ENCODE data around the gene RPL37A. TPM values are rescaled to one million over a fixed set of nuclear protein-coding genes. Genes with fewer than 3 reads are reported as not detected.

RPL37A gene
- total and polyA plus RNA-seq, 9 of the 15 experiments (the other 6 are each of a cell fraction or from before 2014, with no cell fraction given), result 1,938 to 3,349 (median 2,436) TPM

DNA sequence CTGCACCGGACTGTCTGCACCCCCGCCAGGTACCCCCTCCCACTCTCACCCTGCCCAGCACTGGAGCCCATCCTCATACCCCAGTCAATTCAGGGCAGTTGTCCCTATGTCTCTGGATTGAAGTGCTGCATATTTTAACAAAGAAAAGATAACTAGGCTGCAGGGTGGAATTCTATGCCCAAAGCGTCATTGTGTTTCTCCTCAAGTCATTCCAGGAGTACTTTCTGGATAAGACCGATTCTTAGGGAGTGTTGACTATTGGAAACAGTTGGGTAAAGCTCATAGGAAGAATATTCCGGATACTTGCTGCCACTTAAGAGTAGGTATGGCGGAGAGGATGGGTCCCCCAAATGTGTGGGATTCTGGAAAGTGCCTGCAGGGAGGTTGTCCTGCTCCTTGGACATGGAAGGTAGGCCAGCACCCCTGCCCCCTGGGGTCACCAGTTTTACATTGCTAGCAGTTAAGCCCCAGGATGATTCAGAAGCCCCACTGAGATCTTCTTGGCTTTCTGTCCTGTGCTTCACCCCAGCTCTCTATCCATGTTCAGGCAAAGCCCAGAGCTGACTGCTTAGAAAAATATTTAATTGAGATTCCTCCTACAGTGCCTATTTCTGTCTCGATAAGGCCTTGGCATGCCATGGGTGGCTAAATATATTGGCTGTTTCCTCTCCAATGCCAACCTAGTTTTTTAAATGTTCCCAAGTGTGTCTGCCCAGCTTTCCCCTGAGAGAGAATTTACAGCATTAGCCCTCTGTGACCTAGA is 48.2 kb downstream of the RPL37A start (continued):
- TF ChIP-seq, protein P1, sequence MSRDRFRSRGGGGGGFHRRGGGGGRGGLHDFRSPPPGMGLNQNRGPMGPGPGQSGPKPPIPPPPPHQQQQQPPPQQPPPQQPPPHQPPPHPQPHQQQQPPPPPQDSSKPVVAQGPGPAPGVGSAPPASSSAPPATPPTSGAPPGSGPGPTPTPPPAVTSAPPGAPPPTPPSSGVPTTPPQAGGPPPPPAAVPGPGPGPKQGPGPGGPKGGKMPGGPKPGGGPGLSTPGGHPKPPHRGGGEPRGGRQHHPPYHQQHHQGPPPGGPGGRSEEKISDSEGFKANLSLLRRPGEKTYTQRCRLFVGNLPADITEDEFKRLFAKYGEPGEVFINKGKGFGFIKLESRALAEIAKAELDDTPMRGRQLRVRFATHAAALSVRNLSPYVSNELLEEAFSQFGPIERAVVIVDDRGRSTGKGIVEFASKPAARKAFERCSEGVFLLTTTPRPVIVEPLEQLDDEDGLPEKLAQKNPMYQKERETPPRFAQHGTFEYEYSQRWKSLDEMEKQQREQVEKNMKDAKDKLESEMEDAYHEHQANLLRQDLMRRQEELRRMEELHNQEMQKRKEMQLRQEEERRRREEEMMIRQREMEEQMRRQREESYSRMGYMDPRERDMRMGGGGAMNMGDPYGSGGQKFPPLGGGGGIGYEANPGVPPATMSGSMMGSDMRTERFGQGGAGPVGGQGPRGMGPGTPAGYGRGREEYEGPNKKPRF (IDR thresholded peaks at IDR 0.05; ENCODE audit: low read depth, low read length), result no peak
- TF ChIP-seq, protein P2, sequence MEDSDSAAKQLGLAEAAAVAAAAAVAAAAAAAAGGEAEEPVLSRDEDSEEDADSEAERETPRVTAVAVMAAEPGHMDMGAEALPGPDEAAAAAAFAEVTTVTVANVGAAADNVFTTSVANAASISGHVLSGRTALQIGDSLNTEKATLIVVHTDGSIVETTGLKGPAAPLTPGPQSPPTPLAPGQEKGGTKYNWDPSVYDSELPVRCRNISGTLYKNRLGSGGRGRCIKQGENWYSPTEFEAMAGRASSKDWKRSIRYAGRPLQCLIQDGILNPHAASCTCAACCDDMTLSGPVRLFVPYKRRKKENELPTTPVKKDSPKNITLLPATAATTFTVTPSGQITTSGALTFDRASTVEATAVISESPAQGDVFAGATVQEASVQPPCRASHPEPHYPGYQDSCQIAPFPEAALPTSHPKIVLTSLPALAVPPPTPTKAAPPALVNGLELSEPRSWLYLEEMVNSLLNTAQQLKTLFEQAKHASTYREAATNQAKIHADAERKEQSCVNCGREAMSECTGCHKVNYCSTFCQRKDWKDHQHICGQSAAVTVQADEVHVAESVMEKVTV (CRISPR knock-in tag; IDR thresholded peaks at IDR 0.05), result no peak
- no peak for TF ChIP-seq GTF2E2 (tag; IDR thresholded peaks at IDR 0.05)

DNA sequence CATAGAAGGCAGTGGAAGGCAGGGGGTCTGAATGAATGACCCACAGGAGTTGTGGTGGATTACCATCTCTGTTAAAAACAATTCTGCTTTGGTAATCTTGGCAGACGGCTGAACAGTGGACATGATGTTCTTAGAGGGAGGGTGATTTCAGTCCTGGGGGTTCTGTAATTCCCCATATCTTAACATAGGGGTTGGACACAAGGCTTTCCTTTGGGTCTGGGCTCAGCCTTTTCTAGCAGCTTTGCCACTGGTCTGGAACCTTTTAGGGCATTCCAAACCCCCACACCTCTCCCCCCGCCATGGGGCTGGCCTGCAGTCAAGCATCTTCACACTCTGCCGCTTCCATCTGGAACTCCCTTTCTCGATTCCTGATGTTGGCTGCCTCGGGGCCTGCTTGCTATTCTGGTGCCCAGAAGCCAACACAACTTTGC is 50.3 kb downstream of the RPL37A start:
- H3K9me3 ChIP-seq (replicated peaks; ENCODE audit: control insufficient read depth, insufficient read depth, low read depth, low read length), result no peaks in the 10 kb centered on the region
- H3K27ac ChIP-seq (ENCODE audit: extremely low read depth, low read depth, low read length), result no peak overlapping the region
- H3K36me3 ChIP-seq (ENCODE audit: control insufficient read depth, insufficient read depth, low read length), result no peaks in the 10 kb centered on the region
- no peak overlapping the region for H2AFZ ChIP-seq (ENCODE audit: low read depth, low read length)
- WGBS (ENCODE audit: insufficient coverage, low coverage, missing lambda C conversion rate), result 2% methylated on average over 5 of the region's 5 CpGs
- no peak for DNase-seq (ENCODE audit: extremely low read depth in 1 of 4, low spot score in 3 of 4)
- peaks cover 0 to 33% of the 10 kb centered on the region in 2 experiments; a peak in 2 of 5 replicates for H3K27me3 ChIP-seq (ENCODE audit: control insufficient read depth in 2 of 2, insufficient read depth in 2 of 2, low read length in 2 of 2)
- TF ChIP-seq SPI1 (IDR thresholded peaks at IDR 0.05; ENCODE audit: borderline replicate concordance, low read depth, low read length), result no peak
- TF ChIP-seq TBL1XR1 (IDR thresholded peaks at IDR 0.05; ENCODE audit: low read length in 2 of 2), result no peak
- TF ChIP-seq, protein P3, sequence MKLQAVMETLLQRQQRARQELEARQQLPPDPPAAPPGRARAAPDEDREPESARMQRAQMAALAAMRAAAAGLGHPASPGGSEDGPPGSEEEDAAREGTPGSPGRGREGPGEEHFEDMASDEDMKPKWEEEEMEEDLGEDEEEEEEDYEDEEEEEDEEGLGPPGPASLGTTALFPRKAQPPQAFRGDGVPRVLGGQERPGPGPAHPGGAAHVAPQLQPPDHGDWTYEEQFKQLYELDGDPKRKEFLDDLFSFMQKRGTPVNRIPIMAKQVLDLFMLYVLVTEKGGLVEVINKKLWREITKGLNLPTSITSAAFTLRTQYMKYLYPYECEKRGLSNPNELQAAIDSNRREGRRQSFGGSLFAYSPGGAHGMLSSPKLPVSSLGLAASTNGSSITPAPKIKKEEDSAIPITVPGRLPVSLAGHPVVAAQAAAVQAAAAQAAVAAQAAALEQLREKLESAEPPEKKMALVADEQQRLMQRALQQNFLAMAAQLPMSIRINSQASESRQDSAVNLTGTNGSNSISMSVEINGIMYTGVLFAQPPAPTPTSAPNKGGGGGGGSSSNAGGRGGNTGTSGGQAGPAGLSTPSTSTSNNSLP (IDR thresholded peaks at IDR 0.05; ENCODE audit: borderline replicate concordance, low read depth, low read length), result no peak
- no peaks in the 10 kb centered on the region for H3K9me1 ChIP-seq (ENCODE audit: control insufficient read depth, insufficient read depth, low read length)
- ATAC-seq, result no peak
- no peak overlapping the region for H3K4me3 ChIP-seq
- POLR2A ChIA-PET, result no interaction called here
- no peaks in the 10 kb centered on the region; a peak in 1 of 5 replicates for H3K4me1 ChIP-seq (replicated peaks in 1 of 2; ENCODE audit: control insufficient read depth in 2 of 2, insufficient read depth in 2 of 2, low read length in 2 of 2)
- no peaks in the 10 kb centered on the region for H3K79me2 ChIP-seq (ENCODE audit: control insufficient read depth, insufficient read depth, low read length)
- H3K4me2 ChIP-seq (ENCODE audit: insufficient read depth, low read length), result no peak overlapping the region
- H3K9ac ChIP-seq (ENCODE audit: insufficient read depth in 1 of 2, low read depth in 2 of 2, low read length in 2 of 2), result no peak overlapping the region
- CTCF ChIA-PET (ENCODE audit: low intra/inter-chr PET ratio), result no interaction called here
- in situ Hi-C loops (cut with MboI) (loop anchor here (25.0 kb wide), 1 partner anchor 963 kb away; no protein-coding TSS in a partner anchor), intact Hi-C loops (cut with micrococcal nuclease) (no loop called here)
- no peaks in the 10 kb centered on the region for H4K20me1 ChIP-seq (replicated peaks; ENCODE audit: control insufficient read depth, insufficient read depth, low read length)
- no peak for FAIRE-seq
- BruUV-seq (replicated peaks), result no TSS peak
